DMS53 treated with DMSO at 0.1 percent for 48 hours (cell line): ENCODE measurements around the gene TIPRL.
A peak's percentile ranks its signal among the peaks of the same experiment; 100 is the strongest.

Experiments
- DNase-seq: peaks from one replicate; lab custom pipeline; 2025; ENCODE audit not compliant: unreplicated experiment; lab: John Stamatoyannopoulos, UW

TIPRL gene

GRCh38 chr1:168210312-168210711 lies 31.6 kb downstream of the TIPRL start:
- no peak for DNase-seq

- no peak for DNase-seq
Observed at GRCh38 chr1:168213349-168213748, 34.6 kb downstream of the TIPRL start.

- no peak for DNase-seq
Observed at GRCh38 chr1:168216171-168216570, 37.4 kb downstream of the TIPRL start.

- DNase-seq = no peak
Observed at GRCh38 chr1:168217664-168218063, 38.9 kb downstream of the TIPRL start.

GRCh38 chr1:168218658-168219057 lies 39.9 kb downstream of the TIPRL start:
- DNase-seq = no peak

GRCh38 chr1:168220470-168220871 lies 41.7 kb downstream of the TIPRL start:
- DNase-seq = no peak

- DNase-seq = no peak
Observed at GRCh38 chr1:168221275-168221674, 42.5 kb downstream of the TIPRL start.

- no peak for DNase-seq
Observed at GRCh38 chr1:168223261-168223660, 44.5 kb downstream of the TIPRL start.

- no peak for DNase-seq
Observed at GRCh38 chr1:168223681-168224540, 45.1 kb downstream of the TIPRL start.

- no peak for DNase-seq
Observed at GRCh38 chr1:168224991-168225390, 46.2 kb downstream of the TIPRL start.

GRCh38 chr1:168225476-168226190 lies 46.9 kb downstream of the TIPRL start, which contains the start of gene SFT2D2:
TSS of gene SFT2D2 (plus strand) at chr1:168226004. CDS start at chr1:168226080, 76 bp downstream.
- peak; percentile 73 for DNase-seq

GRCh38 chr1:168227620-168228019 lies 48.9 kb downstream of the TIPRL start:
- DNase-seq = peak; percentile 71

GRCh38 chr1:168229893-168230292 lies 51.1 kb downstream of the TIPRL start:
- DNase-seq = no peak

GRCh38 chr1:168230709-168231108 lies 51.9 kb downstream of the TIPRL start:
- DNase-seq = no peak

GRCh38 chr1:168234846-168235547 lies 56.2 kb downstream of the TIPRL start:
- DNase-seq = peak; percentile 26

- no peak for DNase-seq
Observed at GRCh38 chr1:168235548-168235885, 56.8 kb downstream of the TIPRL start.

GRCh38 chr1:168235937-168236336 lies 57.2 kb downstream of the TIPRL start:
- no peak for DNase-seq

GRCh38 chr1:168236836-168237611 lies 58.3 kb downstream of the TIPRL start:
- no peak for DNase-seq

GRCh38 chr1:168243198-168243597 lies 64.4 kb downstream of the TIPRL start:
- DNase-seq = no peak

GRCh38 chr1:168243636-168244212 lies 65.0 kb downstream of the TIPRL start:
- DNase-seq = no peak

GRCh38 chr1:168245042-168245441 lies 66.3 kb downstream of the TIPRL start:
- no peak for DNase-seq
